HL-60 (cell line): ENCODE results near the gene GALNT17.

Source experiments
- DNase-seq, 2 experiments: peaks; one replicate each; pipeline ENCODE4 v3.0.0-alpha.2; 2010 to 2020; ENCODE audit warnings: low read depth in 1 of 2, low spot score in 1 of 2
- H3K27ac ChIP-seq: fragments of 250-450 bp; sonication (Bioruptor Pico); replicated peaks from 2 replicates; pipeline ENCODE4 v1.5.1; 2020; ENCODE audit warnings: mild to moderate bottlenecking, moderate library complexity
- H3K27me3 ChIP-seq: fragments of 250-450 bp; sonication (Bioruptor Pico); 2 replicates; pipeline ENCODE4 v1.5.1; 2021; ENCODE audit warnings: mild to moderate bottlenecking, moderate library complexity; ENCODE audit not compliant: insufficient read depth, poor library complexity, severe bottlenecking
- H3K4me3 ChIP-seq: replicated peaks from 2 replicates; pipeline ENCODE4 v1.5.1; 2011; ENCODE audit warnings: mild to moderate bottlenecking, control low read depth, low read length; ENCODE audit not compliant: insufficient read depth
- CTCF ChIP-seq: IDR thresholded peaks from one replicate; pipeline ENCODE4 v1.5.1; 2011; ENCODE audit warnings: low read length, control low read depth, inconsistent platforms; ENCODE audit not compliant: insufficient read depth
- GABPA ChIP-seq: IDR thresholded peaks from 2 replicates; pipeline ENCODE4 v1.6.1; 2012; ENCODE audit warnings: low read depth
- POLR2AphosphoS5 ChIP-seq: IDR thresholded peaks from 2 replicates; pipeline ENCODE4 v1.6.1; 2012; ENCODE audit warnings: low read depth
- REST ChIP-seq: IDR thresholded peaks from 2 replicates; pipeline ENCODE4 v1.6.1; 2012; ENCODE audit warnings: low read depth; ENCODE audit not compliant: insufficient replicate concordance
- SPI1 ChIP-seq: IDR thresholded peaks from 2 replicates; pipeline ENCODE4 v1.6.1; 2012; ENCODE audit warnings: low read depth, mild to moderate bottlenecking, borderline replicate concordance

GALNT17 gene

GRCh38 chr7:71402684-71403083 is 270.7 kb downstream of the GALNT17 start:
- no peaks in the 10 kb centered on the region for H3K27me3 ChIP-seq
- no peak for DNase-seq

GRCh38 chr7:71403202-71403946 is 271.4 kb downstream of the GALNT17 start:
- Histone ChIP-seq H3K4me3 (no peak overlapping the region), H3K27me3 (no peaks in the 10 kb centered on the region), H3K27ac (no peak overlapping the region)
- no peak for TF ChIP-seq CTCF
- TF ChIP-seq POLR2AphosphoS5, result no peak
- TF ChIP-seq SPI1, result no peak
- TF ChIP-seq REST, result no peak
- no peak for TF ChIP-seq GABPA
- no peak for DNase-seq

More at GRCh38 chr7:71402684-71403083, 270.7 kb downstream of the GALNT17 start:
- H3K27ac ChIP-seq, result no peak overlapping the region
- no peak overlapping the region for H3K4me3 ChIP-seq
- TF ChIP-seq GABPA, result no peak
- no peak for TF ChIP-seq REST
- TF ChIP-seq SPI1, result no peak
- no peak for TF ChIP-seq CTCF
- TF ChIP-seq POLR2AphosphoS5, result no peak

GRCh38 chr7:71404726-71405345 is 272.9 kb downstream of the GALNT17 start:
- Histone ChIP-seq H3K27ac (no peak overlapping the region), H3K4me3 (no peak overlapping the region), H3K27me3 (no peaks in the 10 kb centered on the region)
- DNase-seq, result no peak
- TF ChIP-seq SPI1, result no peak
- TF ChIP-seq GABPA, result no peak
- no peak for TF ChIP-seq CTCF
- TF ChIP-seq REST, result no peak
- TF ChIP-seq POLR2AphosphoS5, result no peak
